Lower leg skin (tissue), 4 donors: ENCODE data around the gene MAGEB5. TPM values are rescaled to one million over a fixed set of nuclear protein-coding genes. Genes with fewer than 3 reads are reported as not detected.
"Not testable (repeated sequence)": the region's sequence is repeated elsewhere in the genome, so short reads cannot be mapped to it uniquely, and the experiment has no call there.

Source experiments
- DNase-seq, 2 donors: peaks; one replicate each; pipeline ENCODE4 v3.0.0-alpha.2; 2019; ENCODE audit warnings: low spot score in 2 of 2
- H3K4me3 ChIP-seq: fragments of 200-600 bp; sonication (generic); 2 replicates; pipeline ENCODE4 v1.5.1; 2017; ENCODE audit warnings: mild to moderate bottlenecking, low read depth; ENCODE audit not compliant: poor library complexity, severe bottlenecking
- CTCF ChIP-seq, 3 donors: fragments of 450-650 bp; IDR thresholded peaks; one replicate each; pipeline ENCODE4 v1.5.1; 2016; ENCODE audit warnings: antibody characterized with exemption in 3 of 3, mild to moderate bottlenecking in 3 of 3, moderate library complexity in 2 of 3
- POLR2A ChIP-seq, 2 donors: fragments of 450-650 bp; IDR thresholded peaks; one replicate each; pipeline ENCODE4 v1.6.1; 2016 to 2017; ENCODE audit warnings: antibody characterized with exemption in 2 of 2, mild to moderate bottlenecking in 1 of 2, moderate library complexity in 1 of 2
- WGBS, 2 donors: methylation state at CpG; one replicate each; pipeline ENCODE4 v1.1.5; 2018; 5-methylcytosine and 5-hydroxymethylcytosine counted together
- intact Hi-C: fragments of 100-400 bp; cut with DNase I; formaldehyde crosslinking; loops from one replicate; pipeline ENCODE4 v1.15.0; 2023; ENCODE audit warnings: low total_unique reads
- total RNA-seq, 4 donors: library from RNA; depleted of rRNA; stranded (reverse); fragments of >200 nt; gene quantifications; one replicate each; pipeline ENCODE4 v1.1.0, GENCODE V29; 2016

MAGEB5 gene
- total RNA-seq, result not detected

GRCh38 chrX:26215869-26216268 lies at the start of gene MAGEB5:
TSS of gene MAGEB5 (plus strand) at chrX:26216169. CDS start at chrX:26217302, 1,133 bp downstream.
- TF ChIP-seq CTCF (IDR thresholded peaks at IDR 0.05) (no peak), POLR2A (IDR thresholded peaks at IDR 0.05) (no peak)
- WGBS, 2 donors, result 68 to 75% methylated on average over 5 of the region's 5 CpGs
- no peak for DNase-seq
- intact Hi-C loops, result no loop called here
- no peak within 1 kb of the TSS for H3K4me3 ChIP-seq

GRCh38 chrX:26192204-26192603 lies 23.8 kb upstream of the MAGEB5 start, which contains the start of gene MAGEB6:
TSS of gene MAGEB6 (plus strand) at chrX:26192440. CDS start at chrX:26193847, 1,407 bp downstream.
- 78 to 90% methylated on average over 14 to 17 of the region's 17 CpGs for WGBS, 2 donors
- intact Hi-C loops, result no loop called here
- no peak within 1 kb of the TSS for H3K4me3 ChIP-seq
- no peak for DNase-seq
- TF ChIP-seq CTCF (IDR thresholded peaks at IDR 0.05), result no peak
- no peak for TF ChIP-seq POLR2A (IDR thresholded peaks at IDR 0.05)

GRCh38 chrX:26203561-26203960 lies 12.4 kb upstream of the MAGEB5 start:
- H3K4me3 ChIP-seq, result no peak overlapping the region
- no peak for DNase-seq
- TF ChIP-seq POLR2A (IDR thresholded peaks at IDR 0.05) (no peak), CTCF (IDR thresholded peaks at IDR 0.05) (no peak)
- intact Hi-C loops, result no loop called here

GRCh38 chrX:26204717-26205116 lies 11.3 kb upstream of the MAGEB5 start:
- intact Hi-C loops, H3K4me3 ChIP-seq, DNase-seq: not testable (repeated sequence)
- 91 to 95% methylated on average over 6 to 16 of the region's 27 CpGs for WGBS, 2 donors

- whole genome bisulfite sequencing, 2 donors, result 59 to 69% methylated on average over 3 of the region's 3 CpGs
- no peak for DNase-seq
- no peak overlapping the region for H3K4me3 ChIP-seq
- TF ChIP-seq CTCF (IDR thresholded peaks at IDR 0.05) (no peak), POLR2A (IDR thresholded peaks at IDR 0.05) (no peak)
- intact Hi-C loops, result no loop called here
These were observed 8.0 kb upstream of the MAGEB5 start for GRCh38 chrX:26208012-26208411.

GRCh38 chrX:26219351-26219750 lies 3.4 kb downstream of the MAGEB5 start:
- 63 to 64% methylated on average over 7 of the region's 7 CpGs for WGBS, 2 donors
- TF ChIP-seq CTCF (IDR thresholded peaks at IDR 0.05) (no peak), POLR2A (IDR thresholded peaks at IDR 0.05) (no peak)
- H3K4me3 ChIP-seq, result no peak overlapping the region
- intact Hi-C loops, result no loop called here
- no peak for DNase-seq
